GDM1 (cell line): Measurements from ENCODE around the gene IER3.

Source experiments
- DNase-seq: peaks from one replicate; lab custom pipeline; 2025; lab: John Stamatoyannopoulos, UW

IER3 gene, protein sequence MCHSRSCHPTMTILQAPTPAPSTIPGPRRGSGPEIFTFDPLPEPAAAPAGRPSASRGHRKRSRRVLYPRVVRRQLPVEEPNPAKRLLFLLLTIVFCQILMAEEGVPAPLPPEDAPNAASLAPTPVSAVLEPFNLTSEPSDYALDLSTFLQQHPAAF

DNA sequence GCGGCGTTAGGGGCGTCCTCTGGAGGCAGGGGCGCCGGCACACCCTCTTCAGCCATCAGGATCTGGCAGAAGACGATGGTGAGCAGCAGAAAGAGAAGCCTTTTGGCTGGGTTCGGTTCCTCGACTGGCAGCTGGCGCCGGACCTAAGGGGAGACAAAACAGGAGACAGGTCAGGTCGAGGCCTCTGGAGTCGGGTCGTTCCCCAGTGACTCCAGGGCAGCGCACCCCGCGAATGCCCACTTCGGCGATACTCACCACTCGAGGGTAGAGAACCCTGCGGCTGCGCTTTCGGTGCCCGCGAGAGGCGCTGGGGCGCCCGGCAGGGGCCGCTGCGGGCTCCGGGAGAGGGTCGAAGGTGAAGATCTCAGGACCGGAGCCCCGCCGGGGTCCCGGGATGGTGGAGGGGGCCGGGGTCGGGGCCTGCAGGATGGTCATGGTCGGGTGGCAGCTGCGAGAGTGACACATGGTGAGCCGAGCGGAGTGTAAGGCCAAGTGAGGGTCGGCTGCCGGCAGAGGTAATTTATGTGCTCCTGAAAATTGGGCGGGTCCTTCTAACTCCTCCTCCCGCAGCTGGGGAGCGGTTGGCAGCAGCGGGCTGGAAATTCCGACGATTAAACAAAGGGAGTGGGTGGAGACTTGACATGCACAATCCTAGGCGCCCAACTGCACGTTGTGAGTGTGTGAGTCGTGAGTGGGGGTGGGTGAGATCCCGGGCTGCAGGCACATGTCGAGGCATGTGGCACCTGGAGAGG is at the start of gene IER3:
Gene IER3, minus strand, starts transcription at position 494 of the 752 bp plus-strand sequence. Its CDS starts 29 bp downstream, at position 465.
- DNase-seq: peak; percentile 40

DNA sequence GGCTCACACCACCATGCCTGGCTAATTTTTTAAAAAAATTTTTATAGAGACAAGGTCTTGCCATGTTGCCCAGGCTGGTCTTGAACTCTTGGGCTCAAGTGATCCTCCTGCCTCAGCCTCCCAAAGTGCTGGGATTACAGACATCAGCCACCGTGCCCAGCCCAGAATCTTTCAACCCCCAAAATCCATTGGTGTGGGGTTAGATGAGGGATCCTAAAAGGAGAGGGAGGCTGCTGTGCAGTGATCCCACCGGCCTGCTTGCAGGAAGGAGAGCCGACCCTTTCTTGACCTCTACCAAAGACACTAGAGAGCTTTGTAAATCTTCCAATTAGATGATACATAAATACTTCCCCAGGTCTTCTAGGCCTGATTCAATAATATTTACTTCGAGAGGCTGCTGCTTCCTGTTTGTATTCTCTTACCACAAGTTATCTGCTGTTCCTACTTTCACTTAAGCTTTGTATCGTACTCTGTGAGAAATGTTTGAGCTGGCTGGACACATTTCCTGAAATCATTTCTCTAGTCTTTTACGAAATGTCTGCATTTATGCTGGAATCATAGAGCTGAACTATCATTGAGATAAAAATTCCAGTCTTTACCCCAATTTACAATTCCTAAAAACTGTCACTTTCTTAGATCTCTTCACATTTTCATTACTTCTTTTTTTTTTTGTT is 49.3 kb upstream of the IER3 start:
- DNase-seq: no peak

DNA sequence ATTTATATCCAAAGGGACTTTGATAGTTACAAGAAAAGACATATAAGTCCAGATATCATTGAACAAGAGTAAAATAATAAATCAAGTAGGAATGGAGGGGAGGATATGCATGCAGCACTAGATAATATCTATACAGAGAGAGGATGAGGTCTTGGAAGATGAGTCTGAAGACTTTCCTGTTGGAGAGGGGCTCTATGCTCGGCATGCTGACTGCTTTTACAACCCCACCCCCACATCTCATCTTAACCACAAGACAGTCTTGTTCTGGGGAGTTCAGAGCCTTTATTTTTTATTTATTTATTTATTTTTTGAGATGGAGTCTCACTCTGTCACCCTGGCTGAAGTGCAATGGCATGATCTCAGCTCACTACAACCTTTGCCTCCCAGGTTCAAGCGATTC is 48.4 kb upstream of the IER3 start:
- no peak for DNase-seq

DNA sequence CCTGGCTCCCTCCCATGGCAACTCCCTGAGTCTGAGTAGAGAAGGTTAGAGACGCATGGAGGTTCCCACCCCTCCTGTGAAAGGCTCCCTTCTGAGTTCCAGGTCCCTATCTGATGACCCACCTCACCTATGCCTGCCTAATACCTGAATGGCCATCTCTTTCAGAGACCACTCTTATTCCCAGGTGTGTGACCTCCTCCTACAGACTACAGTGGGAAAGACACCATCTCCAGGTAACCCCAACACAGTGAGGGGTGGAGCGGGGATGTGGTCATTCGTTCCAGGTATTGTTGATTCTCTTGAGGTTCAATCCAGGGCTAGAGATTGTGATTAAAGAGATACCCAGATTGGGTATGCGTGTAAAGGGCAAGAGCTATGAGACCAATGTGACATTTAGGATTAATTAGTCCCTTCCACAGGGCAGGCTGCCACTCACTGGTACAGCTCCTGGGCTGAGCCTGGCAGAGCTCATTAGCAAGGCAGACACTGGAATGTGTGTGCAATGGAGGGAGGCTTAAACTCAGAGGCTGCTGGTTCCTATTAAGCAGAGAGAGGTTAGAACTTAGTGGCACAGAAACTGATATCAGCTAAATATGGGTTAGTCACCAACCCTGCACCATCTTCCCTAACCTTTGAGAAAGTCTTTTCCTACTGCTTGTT is 46.5 kb upstream of the IER3 start:
- DNase-seq: no peak

DNA sequence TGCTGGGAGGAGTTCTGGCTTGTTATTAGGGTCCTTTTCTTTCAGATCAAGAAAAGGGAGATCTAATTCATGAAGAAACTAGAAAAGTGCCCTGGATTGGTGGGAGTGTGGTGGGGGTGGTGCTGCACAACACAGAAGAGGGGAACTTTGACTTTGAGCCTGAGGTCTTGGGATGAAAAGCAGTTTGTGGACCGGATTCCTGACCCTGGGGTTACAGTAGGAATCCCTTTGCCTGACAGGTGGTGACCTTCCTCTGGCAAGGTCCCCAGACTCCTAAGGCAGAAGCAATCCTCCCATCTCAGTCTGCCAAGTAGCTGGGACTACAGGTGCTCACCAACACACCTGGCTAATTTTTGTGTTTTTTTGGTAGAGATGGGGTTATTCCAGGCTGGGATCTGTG is 45.3 kb upstream of the IER3 start:
- no peak for DNase-seq

DNA sequence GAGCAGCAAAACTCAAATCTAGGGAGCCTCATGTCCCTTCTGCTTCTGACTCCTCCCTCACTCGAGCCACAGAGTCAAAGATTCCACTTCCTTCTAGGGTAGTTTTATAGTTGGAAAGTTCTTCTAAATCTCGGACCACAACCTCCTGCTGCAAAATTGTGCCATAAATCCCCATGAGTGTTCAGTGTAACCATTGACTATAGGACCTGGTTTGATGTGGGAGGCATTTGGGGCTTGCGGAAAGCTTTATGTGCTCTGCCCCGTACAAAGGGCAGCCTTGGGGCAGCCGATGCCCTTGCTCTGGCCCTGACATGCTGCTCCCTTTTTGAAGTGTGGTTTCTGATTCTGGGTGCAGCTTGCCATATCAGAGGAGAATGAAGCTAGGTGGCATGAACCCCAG is 43.6 kb upstream of the IER3 start:
- DNase-seq: no peak

DNA sequence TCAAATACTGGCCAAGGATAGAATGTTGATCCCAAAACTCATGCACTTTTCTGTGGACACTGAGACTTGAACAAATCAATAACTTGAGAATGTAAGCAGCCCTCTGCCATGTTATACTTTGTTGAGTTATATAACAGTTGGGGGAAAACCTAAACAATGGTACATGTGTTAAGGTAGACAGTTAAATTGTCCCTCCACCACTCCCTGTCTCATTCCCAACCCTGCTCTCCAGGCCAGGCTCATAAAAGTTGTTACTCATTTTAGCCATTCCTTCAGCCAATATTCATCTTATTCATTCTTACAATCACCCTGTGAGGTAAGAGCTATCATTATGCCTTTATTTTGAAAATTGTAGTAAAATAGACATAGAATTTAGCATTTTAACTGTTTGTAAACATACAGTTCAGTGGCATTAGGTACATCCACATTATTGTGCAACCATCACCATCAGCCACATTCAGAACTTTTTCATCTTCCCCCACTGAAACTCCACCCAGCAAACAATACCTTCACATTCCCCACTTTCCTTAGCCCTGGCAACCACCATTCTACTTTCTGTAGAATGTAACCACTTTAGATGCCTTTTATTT is 38.2 kb upstream of the IER3 start:
- DNase-seq: no peak

DNA sequence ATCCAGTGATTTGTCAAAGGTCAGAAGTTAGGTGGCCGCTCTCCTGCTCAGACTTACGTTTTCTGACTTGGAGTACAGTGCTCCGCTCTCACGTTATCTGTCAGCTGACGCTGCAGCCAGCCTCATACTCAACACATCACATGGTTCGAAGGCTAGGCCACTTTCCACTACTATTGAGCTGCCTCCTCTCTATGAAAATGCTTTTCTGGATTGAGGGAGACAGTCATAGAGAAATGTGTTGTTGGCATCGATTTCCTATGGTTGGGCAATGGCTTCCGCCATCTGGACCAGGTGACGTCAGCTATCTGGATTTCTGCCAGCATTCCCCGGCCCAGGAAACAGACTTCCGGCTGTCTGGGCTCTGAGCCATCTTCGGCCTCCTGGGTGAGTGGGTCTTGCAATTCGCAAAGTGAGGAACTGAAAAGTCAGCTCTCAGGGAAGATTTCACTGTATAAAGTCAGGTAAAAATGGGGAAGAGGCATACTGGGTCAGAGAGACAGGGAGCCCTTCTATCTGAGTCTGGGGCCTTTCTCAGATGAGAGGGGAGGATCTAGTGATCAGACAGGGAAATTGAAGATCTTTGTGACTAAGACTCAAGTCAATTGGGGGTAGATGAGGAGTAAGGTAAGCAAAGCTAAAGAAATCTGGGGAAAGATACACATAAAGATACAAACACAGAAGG is 37.5 kb upstream of the IER3 start:
- DNase-seq: no peak

DNA sequence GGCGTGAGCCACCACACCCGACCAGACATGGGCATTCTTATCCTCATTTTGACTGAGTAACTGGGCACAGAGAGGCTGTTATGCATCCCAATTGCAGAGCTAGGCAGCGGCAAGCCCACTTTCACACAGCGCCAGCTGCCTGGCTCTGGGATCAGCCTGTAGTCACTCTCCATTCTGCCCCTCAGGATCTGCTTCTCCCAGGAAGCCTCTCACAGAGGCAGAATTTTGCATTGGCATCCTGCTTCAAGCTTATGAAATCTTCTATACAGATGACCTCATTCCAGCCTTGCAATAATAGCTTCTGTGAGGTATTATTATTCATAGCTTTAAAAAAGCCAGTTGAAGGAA is 37.0 kb upstream of the IER3 start:
- no peak for DNase-seq

DNA sequence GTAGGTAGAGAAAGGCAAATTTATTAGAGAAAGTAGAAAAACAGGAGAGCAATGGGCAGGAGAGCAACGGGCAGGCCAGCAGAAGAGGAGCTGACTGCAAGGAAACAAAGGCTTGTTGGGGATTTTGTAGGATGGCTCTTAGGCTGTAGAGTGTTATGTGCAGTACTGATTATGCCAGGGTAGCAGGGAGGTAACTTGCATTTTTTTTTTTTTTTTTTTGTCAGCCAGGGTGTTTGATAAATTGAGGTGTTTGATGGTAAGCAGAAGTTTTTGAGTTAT is 36.2 kb upstream of the IER3 start:
- DNase-seq: no peak

DNA sequence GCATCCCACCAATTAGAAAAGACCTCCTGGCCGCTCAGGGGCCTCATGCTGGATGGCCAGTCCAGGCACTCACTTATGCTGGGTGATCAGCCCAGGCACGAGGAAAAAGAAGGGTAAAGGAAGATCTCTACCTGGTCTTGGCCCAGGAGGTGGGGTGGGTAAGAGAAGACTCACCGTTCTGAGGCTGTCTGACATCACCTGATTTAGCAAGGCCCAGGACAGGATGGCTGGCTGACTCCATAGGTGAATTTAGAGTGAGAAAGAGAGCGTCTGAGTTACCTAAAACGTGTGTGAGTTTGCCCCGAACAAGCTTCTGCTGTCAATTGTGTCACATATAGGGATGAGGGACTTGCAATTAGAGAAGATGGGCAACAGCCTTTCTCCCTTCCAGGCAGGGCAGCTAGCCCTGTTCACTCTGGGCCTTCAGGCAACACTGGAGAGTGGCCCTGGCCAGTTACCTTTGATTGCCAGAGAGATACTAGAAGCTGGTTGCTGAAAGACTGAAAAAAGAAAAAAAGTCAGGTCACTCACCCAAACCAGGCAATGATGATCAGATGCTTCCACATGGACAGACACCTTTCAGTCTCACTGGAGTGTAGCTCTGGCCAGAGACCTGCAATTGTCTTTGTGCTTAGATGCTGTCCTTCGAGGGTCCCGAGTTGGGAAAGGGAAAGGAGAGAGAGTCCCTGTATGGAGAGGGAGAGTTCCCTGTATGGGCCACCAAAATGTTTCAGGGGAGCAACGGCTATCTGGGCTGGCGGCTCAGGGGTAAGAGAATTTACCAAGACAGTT is 35.7 kb upstream of the IER3 start:
- no peak for DNase-seq

DNA sequence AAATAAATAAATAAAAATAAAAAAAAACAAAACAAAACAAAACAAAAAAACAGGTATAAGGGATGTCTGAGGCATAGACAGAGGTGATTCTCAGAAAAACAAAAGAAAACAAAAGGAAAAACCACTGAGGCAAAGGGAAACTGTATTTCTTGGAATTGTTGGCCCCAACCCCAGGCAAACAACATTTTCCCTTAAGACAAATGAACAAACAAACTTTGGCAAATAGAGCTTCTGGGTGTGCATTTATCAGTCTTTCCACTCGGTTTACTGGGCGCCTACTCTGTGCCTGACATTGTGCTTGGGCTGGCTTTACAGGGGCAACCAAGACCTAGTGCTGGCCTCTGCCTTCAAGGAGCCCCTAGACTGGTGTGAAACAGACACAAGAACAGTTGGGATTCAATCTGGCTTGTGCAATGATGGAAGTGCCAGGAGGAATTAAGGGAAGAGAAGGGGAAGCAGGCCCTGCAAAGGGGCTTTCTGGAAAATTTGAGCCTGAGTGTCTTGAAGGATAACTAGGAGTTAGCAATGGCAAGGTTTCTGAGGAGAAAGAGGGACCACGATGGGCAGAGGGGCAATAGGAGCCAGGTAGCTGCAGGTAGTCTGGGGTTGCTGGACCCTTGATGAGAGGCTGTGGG is 33.8 kb upstream of the IER3 start:
- DNase-seq: no peak

DNA sequence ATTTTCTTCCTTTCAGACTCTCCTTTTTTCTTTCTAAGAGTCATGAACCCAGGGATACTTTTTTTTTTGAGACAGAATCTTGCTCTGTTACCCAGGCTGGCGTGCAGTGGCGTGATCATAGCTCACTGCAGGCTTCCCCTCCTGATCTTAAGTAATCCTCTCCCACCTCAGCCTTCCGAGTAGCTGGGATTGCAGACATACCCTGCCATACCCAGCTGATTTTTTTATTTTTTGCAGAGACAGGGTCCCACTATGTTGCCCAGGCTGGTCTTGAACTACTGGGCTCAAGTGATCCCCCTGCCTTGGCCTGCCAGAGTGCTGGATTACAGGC is 32.8 kb upstream of the IER3 start:
- no peak for DNase-seq

DNA sequence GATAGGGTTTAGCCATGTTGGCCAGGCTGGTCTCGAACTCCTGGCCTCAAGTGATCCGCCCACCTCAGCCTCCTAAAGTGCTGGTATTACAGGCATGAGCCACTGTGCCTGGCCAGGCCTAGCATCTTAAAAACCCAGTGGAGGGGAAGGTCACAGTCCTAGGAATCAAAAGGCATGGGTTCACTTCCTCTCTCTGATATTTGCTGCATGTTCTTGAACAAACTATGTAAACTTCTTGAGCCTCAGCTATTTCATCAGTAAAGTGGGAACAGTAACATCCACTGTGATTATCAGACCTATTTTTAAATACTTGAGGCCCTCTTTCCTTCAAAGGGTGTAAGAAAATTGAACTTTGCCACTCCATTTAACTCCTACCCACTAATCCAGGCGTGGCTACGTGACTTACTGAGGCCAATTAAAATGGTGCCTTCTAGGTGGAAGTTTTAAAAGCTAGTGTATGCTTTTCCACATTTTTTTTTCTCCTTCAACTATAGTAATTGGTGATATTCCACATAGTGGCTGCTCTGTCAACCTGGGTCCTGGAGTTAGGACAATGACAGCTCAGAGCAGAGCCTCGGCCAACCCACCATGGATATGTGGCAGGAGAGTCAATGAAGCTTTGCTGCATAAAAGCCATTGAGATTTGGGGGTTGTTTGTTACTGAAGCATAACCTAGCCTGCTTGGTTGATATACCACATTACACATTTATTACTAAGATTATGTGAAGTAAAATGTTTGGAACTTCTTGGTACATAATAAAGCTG is 32.2 kb upstream of the IER3 start:
- no peak for DNase-seq

DNA sequence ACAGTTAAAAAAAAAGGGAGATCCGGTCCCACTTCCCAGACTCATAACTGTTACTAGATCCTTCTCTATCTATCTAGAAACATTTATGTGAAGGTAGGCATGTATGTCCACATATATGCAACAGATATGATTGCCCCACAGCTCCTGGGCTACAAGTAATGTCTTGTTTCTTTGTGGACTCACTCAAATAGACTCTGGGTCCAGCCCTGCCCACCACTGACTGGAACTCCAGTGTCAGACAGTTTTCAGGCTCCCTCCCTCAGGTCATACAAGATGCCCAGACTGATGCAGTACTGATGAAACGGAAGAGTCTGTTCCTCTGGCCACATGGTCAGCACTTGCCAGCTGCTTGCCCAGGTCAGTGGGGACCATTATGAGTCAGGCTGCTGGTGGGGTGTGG is 30.8 kb upstream of the IER3 start:
- DNase-seq: no peak

DNA sequence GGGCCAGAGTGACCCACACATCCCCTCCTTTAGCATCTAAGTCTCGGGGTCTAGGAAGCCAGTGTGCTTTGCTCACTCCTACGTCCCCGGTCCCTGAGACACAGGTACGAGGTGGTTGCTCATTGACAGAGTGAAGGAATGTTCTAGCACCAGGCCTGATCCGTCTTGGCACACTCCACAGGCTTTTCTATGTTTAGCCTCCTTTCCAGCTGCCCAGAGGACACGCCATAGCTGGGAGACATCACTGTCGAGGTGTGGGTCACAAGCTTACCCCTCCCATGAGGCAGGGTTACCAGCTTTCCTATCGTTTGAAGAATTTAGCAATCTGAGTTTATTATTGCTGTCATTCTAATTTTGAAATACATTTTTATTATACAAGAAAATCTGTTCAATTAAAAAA is 30.4 kb upstream of the IER3 start:
- no peak for DNase-seq

DNA sequence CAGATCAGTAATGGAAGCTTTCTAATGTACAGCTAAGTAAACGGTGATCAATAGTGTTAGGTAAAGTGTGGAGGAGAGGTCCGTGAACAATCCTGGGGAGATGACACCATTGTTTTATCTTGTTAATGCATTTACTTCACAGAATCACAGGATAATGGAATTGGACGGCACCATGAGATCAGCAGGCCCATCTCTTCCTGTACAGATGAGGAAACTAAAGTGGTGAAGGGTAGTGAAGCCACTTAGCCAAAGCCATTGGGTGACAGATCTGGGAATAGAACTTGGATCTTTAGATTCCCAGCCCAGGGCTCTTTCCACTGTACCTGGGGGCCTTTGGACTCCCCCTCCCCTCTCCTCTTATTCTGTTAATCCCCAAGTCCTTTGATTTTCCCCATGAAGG is 26.2 kb upstream of the IER3 start:
- no peak for DNase-seq

DNA sequence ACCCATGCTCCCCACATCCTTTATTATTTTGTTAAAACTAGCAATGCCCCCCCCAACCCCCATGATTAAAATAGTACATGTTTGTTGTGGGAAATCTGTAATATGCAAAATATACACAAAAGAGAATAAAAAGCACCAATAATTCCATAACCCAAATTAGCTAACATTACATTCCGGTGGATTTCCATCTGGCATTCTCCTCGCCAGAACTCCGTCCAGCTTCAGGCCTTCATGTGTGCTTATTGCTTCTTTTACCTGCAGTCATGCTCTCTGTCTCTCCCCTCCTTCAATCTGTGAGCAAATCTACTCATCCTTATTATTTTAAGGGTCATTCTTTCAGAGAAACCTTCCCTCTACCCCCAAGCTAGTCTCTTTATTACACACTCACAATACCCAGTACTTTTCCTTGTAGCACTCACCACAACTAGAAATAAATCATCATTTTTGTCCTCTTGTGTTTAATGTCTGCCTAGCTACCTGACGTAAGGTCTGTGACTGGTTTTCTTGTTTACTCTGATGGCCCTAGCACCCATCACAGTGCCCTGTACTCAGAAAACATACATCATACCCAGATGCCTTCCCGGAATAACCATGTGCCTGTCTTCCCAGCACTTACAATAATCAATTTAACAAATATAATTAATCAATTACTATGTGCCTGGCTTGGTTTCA is 25.6 kb upstream of the IER3 start:
- DNase-seq: no peak

DNA sequence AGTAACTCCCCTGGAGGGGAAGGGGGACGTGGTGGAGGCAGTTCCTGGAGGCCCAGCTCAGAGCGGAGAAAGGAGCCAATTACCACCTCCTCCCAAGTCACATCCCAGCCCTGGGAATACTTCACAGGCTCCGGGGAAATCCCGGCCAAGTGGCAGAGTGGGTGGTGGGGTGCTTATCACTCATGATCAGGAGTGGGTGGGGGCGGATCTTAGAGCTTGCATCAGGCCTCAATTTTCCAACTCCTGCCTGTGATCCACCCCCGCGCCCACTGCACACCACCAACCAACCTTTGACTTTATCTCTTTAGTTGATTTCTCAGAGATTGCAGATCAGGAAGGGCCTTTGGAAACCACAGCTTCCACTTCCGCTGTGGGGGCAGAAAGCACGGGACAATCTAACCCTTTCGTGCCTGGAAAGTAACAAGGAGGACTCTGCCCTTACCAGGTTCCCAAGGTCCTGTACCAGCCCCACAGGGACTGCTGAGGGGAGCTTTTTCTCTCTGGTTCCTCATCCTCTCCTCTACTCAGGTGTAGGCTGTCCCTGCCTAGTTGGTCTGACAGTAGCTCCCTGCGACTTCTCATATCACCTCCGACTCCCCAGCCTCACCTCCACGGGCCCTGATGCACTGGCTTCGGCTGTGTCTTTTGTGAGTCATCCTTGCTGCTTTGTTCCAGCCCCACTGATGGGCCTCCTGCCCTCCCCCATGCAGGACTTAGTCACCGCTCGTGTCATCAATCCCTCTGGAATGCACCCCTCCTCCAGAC is 24.9 kb upstream of the IER3 start:
- no peak for DNase-seq
